Activated CD4-positive, CD25-positive, alpha-beta regulatory T cell treated with anti-CD3 and anti-CD28 coated beads, Interleukin-2, amount 50 U/mL, for 72 hours (primary cell): ENCODE results near the gene URM1.
A peak's percentile ranks its signal among the peaks of the same experiment; 100 is the strongest.

Experiments
- DNase-seq: peaks from one replicate; pipeline ENCODE4 v3.0.0; 2021

URM1 gene

GRCh38 chr9:128349772-128350171, 21.4 kb upstream of the URM1 start:
- DNase-seq = no peak

- DNase-seq = no peak
Measured at GRCh38 chr9:128355451-128355850, 15.7 kb upstream of the URM1 start.

GRCh38 chr9:128358090-128358489, 13.1 kb upstream of the URM1 start:
- no peak for DNase-seq

GRCh38 chr9:128358861-128359260, 12.3 kb upstream of the URM1 start:
- no peak for DNase-seq

- no peak for DNase-seq
Measured at GRCh38 chr9:128360826-128361225, 10.3 kb upstream of the URM1 start.

- DNase-seq = no peak
Measured at GRCh38 chr9:128361296-128361985, 9.7 kb upstream of the URM1 start.

- DNase-seq = peak; percentile 65
Measured at GRCh38 chr9:128361986-128362646, 9.1 kb upstream of the URM1 start.

- DNase-seq = no peak
Measured at GRCh38 chr9:128362774-128363173, 8.4 kb upstream of the URM1 start.

- no peak for DNase-seq
Measured at GRCh38 chr9:128365525-128365924, 5.6 kb upstream of the URM1 start.

- no peak for DNase-seq
Measured at GRCh38 chr9:128369024-128369706, 2.0 kb upstream of the URM1 start.

GRCh38 chr9:128370367-128370751, 815 bp upstream of the URM1 start:
- DNase-seq = no peak

GRCh38 chr9:128371630-128372117, 500 bp downstream of the URM1 start:
- no peak for DNase-seq

- DNase-seq = no peak
Measured at GRCh38 chr9:128372188-128372641, 1.0 kb downstream of the URM1 start.

GRCh38 chr9:128372784-128373183, 1.6 kb downstream of the URM1 start:
- no peak for DNase-seq

GRCh38 chr9:128374221-128374675, 3.1 kb downstream of the URM1 start:
- no peak for DNase-seq

GRCh38 chr9:128375865-128376264, 4.7 kb downstream of the URM1 start:
- no peak for DNase-seq

- DNase-seq = no peak
Measured at GRCh38 chr9:128382261-128382660, 11.1 kb downstream of the URM1 start.

- no peak for DNase-seq
Measured at GRCh38 chr9:128383007-128383753, 12.0 kb downstream of the URM1 start.

GRCh38 chr9:128383791-128384190, 12.6 kb downstream of the URM1 start:
- DNase-seq = no peak

- no peak for DNase-seq
Measured at GRCh38 chr9:128384801-128385495, 13.8 kb downstream of the URM1 start.

- no peak for DNase-seq
Measured at GRCh38 chr9:128385496-128386460, 14.6 kb downstream of the URM1 start.
